WTC11 (cell line): Measurements from ENCODE around the gene PLCB2. TPM values are rescaled to one million over a fixed set of nuclear protein-coding genes. Genes with fewer than 3 reads are reported as not detected.

ENCODE experiments used
- ETV6 ChIP-seq: sonication (generic); formaldehyde crosslinking; IDR thresholded peaks from 2 replicates; pipeline ENCODE4 v1.8.1; 2022; ENCODE audit warnings: mild to moderate bottlenecking, missing genetic modification reagents
- MXD4 ChIP-seq: fragments of 250-450 bp; sonication (Bioruptor Pico); IDR thresholded peaks from 2 replicates; pipeline ENCODE4 v1.8.0; 2021; ENCODE audit warnings: mild to moderate bottlenecking, moderate library complexity, borderline replicate concordance
- NR3C1 ChIP-seq: sonication (generic); formaldehyde crosslinking; conservative IDR thresholded peaks from 2 replicates; pipeline ENCODE4 v1.8.1; 2023; ENCODE audit warnings: low read depth, mild to moderate bottlenecking, missing genetic modification reagents
- PRRX2 ChIP-seq: fragments of 250-450 bp; sonication (Bioruptor Pico); IDR thresholded peaks from 2 replicates; pipeline ENCODE4 v1.8.0; 2021; ENCODE audit warnings: mild to moderate bottlenecking
- SP1 ChIP-seq: sonication (generic); formaldehyde crosslinking; conservative IDR thresholded peaks from 2 replicates; pipeline ENCODE4 v1.8.1; 2022; ENCODE audit warnings: missing genetic modification reagents
- ZNF219 ChIP-seq: sonication (generic); formaldehyde crosslinking; IDR thresholded peaks from 2 replicates; pipeline ENCODE4 v1.8.0; 2023; ENCODE audit warnings: missing genetic modification reagents, mild to moderate bottlenecking, borderline replicate concordance
- total RNA-seq: library from RNA; stranded (reverse); gene quantifications from 3 replicates; pipeline ENCODE4 v1.2.3, GENCODE V29; 2021
- TF ChIP-seq, protein P1 (sequence below): sonication (generic); formaldehyde crosslinking; IDR thresholded peaks from 2 replicates; pipeline ENCODE4 v1.8.0; 2022; ENCODE audit warnings: missing genetic modification reagents
- TF ChIP-seq, protein P2 (sequence below): sonication (generic); formaldehyde crosslinking; IDR thresholded peaks from 2 replicates; pipeline ENCODE4 v1.8.0; 2023; ENCODE audit warnings: missing genetic modification reagents
- TF ChIP-seq, protein P3 (sequence below): sonication (generic); formaldehyde crosslinking; IDR thresholded peaks from 2 replicates; pipeline ENCODE4 v1.8.0; 2023; ENCODE audit warnings: missing genetic modification reagents, mild to moderate bottlenecking, borderline replicate concordance
- TF ChIP-seq, protein P4 (sequence below): sonication (generic); formaldehyde crosslinking; IDR thresholded peaks from 2 replicates; pipeline ENCODE4 v1.8.1; 2023; ENCODE audit warnings: mild to moderate bottlenecking, missing genetic modification reagents

The PLCB2 gene
- total RNA-seq, 1 experiment from 2014 or later, result 15.2 TPM

DNA sequence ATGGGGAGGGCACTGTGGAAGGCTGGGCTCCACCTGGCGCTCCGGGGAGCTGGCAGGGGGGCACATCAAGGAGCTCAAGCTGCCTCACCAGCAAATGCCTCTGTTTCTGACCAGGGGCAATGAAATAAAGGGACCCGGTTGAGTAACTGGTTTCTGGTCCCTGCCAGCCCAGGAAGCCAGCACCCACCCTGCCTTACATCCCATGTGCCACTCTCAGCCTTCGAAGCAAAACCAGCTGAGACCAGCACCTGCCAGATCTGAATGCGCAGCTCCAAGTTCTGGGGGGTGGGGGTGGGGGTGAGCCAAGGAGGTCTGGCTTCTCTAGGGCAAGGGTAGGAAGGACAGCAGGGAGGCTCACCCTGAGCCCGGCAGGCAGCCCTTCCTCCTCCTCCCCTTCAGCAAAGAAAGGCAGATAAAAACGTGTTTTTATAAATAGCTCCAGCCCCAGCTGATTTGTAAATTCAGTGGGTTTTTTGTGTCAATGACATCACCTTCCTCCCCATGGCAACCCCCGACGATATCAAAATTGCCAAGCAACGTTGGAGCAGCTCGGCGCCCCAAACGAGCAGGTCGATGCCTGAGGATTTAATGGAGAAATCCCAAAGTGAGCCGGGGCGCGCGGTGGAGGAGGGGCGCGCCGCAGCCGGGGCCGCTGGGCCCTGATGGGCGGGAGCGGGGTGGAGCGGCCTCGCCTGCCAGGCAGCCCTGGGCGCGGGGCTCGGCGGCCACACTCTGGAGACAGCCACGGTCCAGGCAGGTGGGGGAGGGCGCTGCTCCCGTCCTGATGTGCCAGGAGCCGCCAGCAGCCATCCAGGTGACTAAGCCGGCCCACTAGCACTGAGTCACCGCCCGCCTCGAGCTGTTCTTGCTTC, 69.0 kb downstream of the PLCB2 start, which contains the start of gene PAK6 (continued):
- TF ChIP-seq SP1, result no peak
- no peak for TF ChIP-seq PRRX2 (CRISPR knock-in tag)
- TF ChIP-seq, protein P1, sequence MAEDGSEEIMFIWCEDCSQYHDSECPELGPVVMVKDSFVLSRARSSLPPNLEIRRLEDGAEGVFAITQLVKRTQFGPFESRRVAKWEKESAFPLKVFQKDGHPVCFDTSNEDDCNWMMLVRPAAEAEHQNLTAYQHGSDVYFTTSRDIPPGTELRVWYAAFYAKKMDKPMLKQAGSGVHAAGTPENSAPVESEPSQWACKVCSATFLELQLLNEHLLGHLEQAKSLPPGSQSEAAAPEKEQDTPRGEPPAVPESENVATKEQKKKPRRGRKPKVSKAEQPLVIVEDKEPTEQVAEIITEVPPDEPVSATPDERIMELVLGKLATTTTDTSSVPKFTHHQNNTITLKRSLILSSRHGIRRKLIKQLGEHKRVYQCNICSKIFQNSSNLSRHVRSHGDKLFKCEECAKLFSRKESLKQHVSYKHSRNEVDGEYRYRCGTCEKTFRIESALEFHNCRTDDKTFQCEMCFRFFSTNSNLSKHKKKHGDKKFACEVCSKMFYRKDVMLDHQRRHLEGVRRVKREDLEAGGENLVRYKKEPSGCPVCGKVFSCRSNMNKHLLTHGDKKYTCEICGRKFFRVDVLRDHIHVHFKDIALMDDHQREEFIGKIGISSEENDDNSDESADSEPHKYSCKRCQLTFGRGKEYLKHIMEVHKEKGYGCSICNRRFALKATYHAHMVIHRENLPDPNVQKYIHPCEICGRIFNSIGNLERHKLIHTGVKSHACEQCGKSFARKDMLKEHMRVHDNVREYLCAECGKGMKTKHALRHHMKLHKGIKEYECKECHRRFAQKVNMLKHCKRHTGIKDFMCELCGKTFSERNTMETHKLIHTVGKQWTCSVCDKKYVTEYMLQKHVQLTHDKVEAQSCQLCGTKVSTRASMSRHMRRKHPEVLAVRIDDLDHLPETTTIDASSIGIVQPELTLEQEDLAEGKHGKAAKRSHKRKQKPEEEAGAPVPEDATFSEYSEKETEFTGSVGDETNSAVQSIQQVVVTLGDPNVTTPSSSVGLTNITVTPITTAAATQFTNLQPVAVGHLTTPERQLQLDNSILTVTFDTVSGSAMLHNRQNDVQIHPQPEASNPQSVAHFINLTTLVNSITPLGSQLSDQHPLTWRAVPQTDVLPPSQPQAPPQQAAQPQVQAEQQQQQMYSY (CRISPR knock-in tag), result no peak
- TF ChIP-seq, protein P2, sequence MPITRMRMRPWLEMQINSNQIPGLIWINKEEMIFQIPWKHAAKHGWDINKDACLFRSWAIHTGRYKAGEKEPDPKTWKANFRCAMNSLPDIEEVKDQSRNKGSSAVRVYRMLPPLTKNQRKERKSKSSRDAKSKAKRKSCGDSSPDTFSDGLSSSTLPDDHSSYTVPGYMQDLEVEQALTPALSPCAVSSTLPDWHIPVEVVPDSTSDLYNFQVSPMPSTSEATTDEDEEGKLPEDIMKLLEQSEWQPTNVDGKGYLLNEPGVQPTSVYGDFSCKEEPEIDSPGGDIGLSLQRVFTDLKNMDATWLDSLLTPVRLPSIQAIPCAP, result no peak
- TF ChIP-seq, protein P3, sequence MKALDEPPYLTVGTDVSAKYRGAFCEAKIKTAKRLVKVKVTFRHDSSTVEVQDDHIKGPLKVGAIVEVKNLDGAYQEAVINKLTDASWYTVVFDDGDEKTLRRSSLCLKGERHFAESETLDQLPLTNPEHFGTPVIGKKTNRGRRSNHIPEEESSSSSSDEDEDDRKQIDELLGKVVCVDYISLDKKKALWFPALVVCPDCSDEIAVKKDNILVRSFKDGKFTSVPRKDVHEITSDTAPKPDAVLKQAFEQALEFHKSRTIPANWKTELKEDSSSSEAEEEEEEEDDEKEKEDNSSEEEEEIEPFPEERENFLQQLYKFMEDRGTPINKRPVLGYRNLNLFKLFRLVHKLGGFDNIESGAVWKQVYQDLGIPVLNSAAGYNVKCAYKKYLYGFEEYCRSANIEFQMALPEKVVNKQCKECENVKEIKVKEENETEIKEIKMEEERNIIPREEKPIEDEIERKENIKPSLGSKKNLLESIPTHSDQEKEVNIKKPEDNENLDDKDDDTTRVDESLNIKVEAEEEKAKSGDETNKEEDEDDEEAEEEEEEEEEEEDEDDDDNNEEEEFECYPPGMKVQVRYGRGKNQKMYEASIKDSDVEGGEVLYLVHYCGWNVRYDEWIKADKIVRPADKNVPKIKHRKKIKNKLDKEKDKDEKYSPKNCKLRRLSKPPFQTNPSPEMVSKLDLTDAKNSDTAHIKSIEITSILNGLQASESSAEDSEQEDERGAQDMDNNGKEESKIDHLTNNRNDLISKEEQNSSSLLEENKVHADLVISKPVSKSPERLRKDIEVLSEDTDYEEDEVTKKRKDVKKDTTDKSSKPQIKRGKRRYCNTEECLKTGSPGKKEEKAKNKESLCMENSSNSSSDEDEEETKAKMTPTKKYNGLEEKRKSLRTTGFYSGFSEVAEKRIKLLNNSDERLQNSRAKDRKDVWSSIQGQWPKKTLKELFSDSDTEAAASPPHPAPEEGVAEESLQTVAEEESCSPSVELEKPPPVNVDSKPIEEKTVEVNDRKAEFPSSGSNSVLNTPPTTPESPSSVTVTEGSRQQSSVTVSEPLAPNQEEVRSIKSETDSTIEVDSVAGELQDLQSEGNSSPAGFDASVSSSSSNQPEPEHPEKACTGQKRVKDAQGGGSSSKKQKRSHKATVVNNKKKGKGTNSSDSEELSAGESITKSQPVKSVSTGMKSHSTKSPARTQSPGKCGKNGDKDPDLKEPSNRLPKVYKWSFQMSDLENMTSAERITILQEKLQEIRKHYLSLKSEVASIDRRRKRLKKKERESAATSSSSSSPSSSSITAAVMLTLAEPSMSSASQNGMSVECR (CRISPR knock-in tag), result no peak
- TF ChIP-seq ZNF219, result no peak
- no peak for TF ChIP-seq NR3C1 (CRISPR knock-in tag)
- peak; percentile 36; the same call in 1 of the 2 replicates for TF ChIP-seq ETV6
- TF ChIP-seq MXD4 (CRISPR knock-in tag), result no peak
- TF ChIP-seq, protein P4, sequence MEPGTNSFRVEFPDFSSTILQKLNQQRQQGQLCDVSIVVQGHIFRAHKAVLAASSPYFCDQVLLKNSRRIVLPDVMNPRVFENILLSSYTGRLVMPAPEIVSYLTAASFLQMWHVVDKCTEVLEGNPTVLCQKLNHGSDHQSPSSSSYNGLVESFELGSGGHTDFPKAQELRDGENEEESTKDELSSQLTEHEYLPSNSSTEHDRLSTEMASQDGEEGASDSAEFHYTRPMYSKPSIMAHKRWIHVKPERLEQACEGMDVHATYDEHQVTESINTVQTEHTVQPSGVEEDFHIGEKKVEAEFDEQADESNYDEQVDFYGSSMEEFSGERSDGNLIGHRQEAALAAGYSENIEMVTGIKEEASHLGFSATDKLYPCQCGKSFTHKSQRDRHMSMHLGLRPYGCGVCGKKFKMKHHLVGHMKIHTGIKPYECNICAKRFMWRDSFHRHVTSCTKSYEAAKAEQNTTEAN, result no peak
- TF ChIP-seq, all 79 proteins: peak for 5

Other genes with a start within 250 kb of the PLCB2 start
- gene BMF, start 199.1 kb downstream of the PLCB2 start, total RNA-seq, result 32.9 to 36.9 TPM (median 36.6 TPM) in 3 replicates
- 148 to 192 TPM (median 156 TPM) in 3 replicates for gene BUB1B, start 146.9 kb downstream of the PLCB2 start, total RNA-seq
- 8.7 to 11.7 TPM (median 9.6 TPM) in 3 replicates for gene PAK6, start 68.9 kb downstream of the PLCB2 start, total RNA-seq
- 1.2 to 1.7 TPM (median 1.4 TPM) in 3 replicates for gene ANKRD63, start 24.9 kb downstream of the PLCB2 start, total RNA-seq
- gene INAFM2, start 15.8 kb upstream of the PLCB2 start, total RNA-seq, result 28.2 to 34.2 TPM (median 30.3 TPM) in 3 replicates
- gene CCDC9B, start 33.0 kb upstream of the PLCB2 start, total RNA-seq, result 1.4 to 1.8 TPM (median 1.8 TPM) in 3 replicates
- not detected in 3 replicates for gene PHGR1, start 43.1 kb upstream of the PLCB2 start, total RNA-seq
- 1.0 to 3.5 TPM (median 1.9 TPM) in 3 replicates for gene DISP2, start 50.3 kb upstream of the PLCB2 start, total RNA-seq
- 58.7 to 73.4 TPM (median 64.6 TPM) in 3 replicates for gene KNSTRN, start 74.8 kb upstream of the PLCB2 start, total RNA-seq
- 82.2 to 96.1 TPM (median 89.3 TPM) in 3 replicates for gene IVD, start 97.9 kb upstream of the PLCB2 start, total RNA-seq
- gene BAHD1, start 133.0 kb upstream of the PLCB2 start, total RNA-seq, result 40.7 to 49.1 TPM (median 41.5 TPM) in 3 replicates
- gene CHST14, start 163.0 kb upstream of the PLCB2 start, total RNA-seq, result 21.3 to 29.5 TPM (median 26.2 TPM) in 3 replicates